Endothelial cell of umbilical vein (primary cell): Measurements from ENCODE around the gene CNTNAP2. TPM values are rescaled to one million over a fixed set of nuclear protein-coding genes. Genes with fewer than 3 reads are reported as not detected.

Experiments
- BruUV-seq: library from RNA; stranded (reverse); fragments of 400-500 nt; replicated peaks from 2 replicates; lab custom pipeline; 2021; lab: Mats Ljungman, UMichigan
- CTCF ChIA-PET: fragments of 300-600, 350-600 bp; sonication (Branson Sonifier 250); formaldehyde crosslinking; loops from one replicate; lab custom pipeline; 2021; ENCODE audit warnings: antibody characterized with exemption, inconsistent platforms; lab: Charles Lee
- POLR2A ChIA-PET: fragments of 300-600, 350-600 bp; sonication (Branson Sonifier 250); formaldehyde crosslinking; loops from one replicate; lab custom pipeline; 2021; ENCODE audit warnings: antibody characterized with exemption, inconsistent platforms; lab: Charles Lee
- DNase-seq: peaks from one replicate; pipeline ENCODE4 v3.0.0-alpha.2; 2011; ENCODE audit warnings: low read depth, low spot score
- FAIRE-seq: peaks from 2 replicates; lab custom pipeline; 2011; peaks lifted over from hg19 to GRCh38; lab: Jason Lieb, UNC
- H2AFZ ChIP-seq: 2 replicates; pipeline ENCODE4 v1.6.0; 2012; ENCODE audit warnings: low read depth, low read length, control low read depth, inconsistent platforms
- H3K27ac ChIP-seq: 2 replicates; pipeline ENCODE4 v1.5.1; 2011; ENCODE audit warnings: low read depth, mild to moderate bottlenecking, control low read depth, low read length, moderate library complexity; ENCODE audit not compliant: insufficient read depth
- H3K27me3 ChIP-seq, 2 experiments: 2 replicates each; pipeline versions ENCODE4 v1.6.0 to v1.6.1; 2011; ENCODE audit warnings: low read length in 2 of 2, mixed read lengths in 1 of 2; ENCODE audit not compliant: control insufficient read depth in 2 of 2, insufficient read depth in 2 of 2
- H3K36me3 ChIP-seq, 2 experiments: 2 replicates in 1 of 2; 3 replicates in 1 of 2; pipeline ENCODE4 v1.5.1; 2011; ENCODE audit warnings: low read length in 2 of 2, mild to moderate bottlenecking in 1 of 2, moderate library complexity in 1 of 2; ENCODE audit not compliant: control insufficient read depth in 2 of 2, insufficient read depth in 2 of 2; ENCODE audit errors: extremely low read depth in 1 of 2
- H3K4me1 ChIP-seq: 3 replicates; pipeline ENCODE4 v1.5.1; 2011; ENCODE audit warnings: mild to moderate bottlenecking, low read length; ENCODE audit not compliant: control insufficient read depth, insufficient read depth; ENCODE audit errors: extremely low read depth
- H3K4me2 ChIP-seq: 2 replicates; pipeline ENCODE4 v1.6.1; 2011; ENCODE audit warnings: low read length, control low read depth, mixed read lengths; ENCODE audit not compliant: insufficient read depth
- H3K4me3 ChIP-seq, 3 experiments: fragments of 200-600 bp in 1 of 3; sonication (generic), shearing (Covaris generic) in 1 of 3; replicated peaks in 1 of 3; 2 replicates each; pipeline ENCODE4 v1.5.1; 2011 to 2016; ENCODE audit warnings: control low read depth in 3 of 3, low read length in 3 of 3, mild to moderate bottlenecking in 2 of 3, inconsistent platforms in 1 of 3, low read depth in 1 of 3, moderate library complexity in 1 of 3; ENCODE audit not compliant: insufficient read depth in 1 of 3
- H3K79me2 ChIP-seq: 2 replicates; pipeline ENCODE4 v1.6.0; 2012; ENCODE audit warnings: low read length, inconsistent platforms; ENCODE audit not compliant: control insufficient read depth, insufficient read depth
- H3K9ac ChIP-seq: replicated peaks from 2 replicates; pipeline ENCODE3; 2011; ENCODE audit warnings: low read length, control low read depth; ENCODE audit not compliant: insufficient read depth; ENCODE audit errors: extremely low read depth
- H3K9me1 ChIP-seq: replicated peaks from 3 replicates; pipeline ENCODE4 v1.6.0; 2011; ENCODE audit warnings: mild to moderate bottlenecking, low read length; ENCODE audit not compliant: control insufficient read depth, insufficient read depth; ENCODE audit errors: extremely low read depth
- H3K9me3 ChIP-seq: replicated peaks from 2 replicates; pipeline ENCODE4 v1.5.1; 2012; ENCODE audit warnings: low read length, inconsistent platforms; ENCODE audit not compliant: control insufficient read depth, insufficient read depth
- H4K20me1 ChIP-seq: replicated peaks from 2 replicates; pipeline ENCODE3; 2011; ENCODE audit warnings: mild to moderate bottlenecking, low read length; ENCODE audit not compliant: control insufficient read depth, insufficient read depth; ENCODE audit errors: extremely low read depth
- CTCF ChIP-seq, 2 donors: IDR thresholded peaks; 1 replicate in 1 of 2; 2 replicates in 1 of 2; pipeline ENCODE4 v1.5.1; 2011; ENCODE audit warnings: low read length in 2 of 2, mild to moderate bottlenecking in 2 of 2, moderate library complexity in 2 of 2, control low read depth in 1 of 2, inconsistent platforms in 1 of 2, low read depth in 1 of 2; ENCODE audit not compliant: insufficient read depth in 1 of 2; ENCODE audit errors: extremely low read depth in 1 of 2
- EZH2 ChIP-seq: IDR thresholded peaks from 2 replicates; pipeline ENCODE4 v1.6.1; 2012; ENCODE audit warnings: borderline replicate concordance, low read depth, mild to moderate bottlenecking, moderate library complexity, low read length, inconsistent platforms; ENCODE audit not compliant: severe bottlenecking
- FOS ChIP-seq: IDR thresholded peaks from 2 replicates; pipeline ENCODE4 v1.6.1; 2011; ENCODE audit warnings: mild to moderate bottlenecking, low read length, moderate library complexity, borderline replicate concordance; ENCODE audit not compliant: insufficient read depth
- GATA2 ChIP-seq: IDR thresholded peaks from 2 replicates; pipeline ENCODE4 v1.7.0; 2011; ENCODE audit warnings: low read depth, mild to moderate bottlenecking, moderate library complexity, mixed read lengths, low read length; ENCODE audit not compliant: insufficient read length, insufficient read depth
- JUN ChIP-seq: IDR thresholded peaks from 2 replicates; pipeline ENCODE4 v1.6.1; 2011; ENCODE audit warnings: borderline replicate concordance, low read depth; ENCODE audit not compliant: insufficient read length, insufficient read depth
- MAX ChIP-seq: IDR thresholded peaks from 2 replicates; pipeline ENCODE4 v1.6.1; 2011; ENCODE audit not compliant: insufficient read depth, insufficient read length
- MYC ChIP-seq: IDR thresholded peaks from one replicate; pipeline ENCODE4 v1.6.1; 2011; ENCODE audit warnings: mild to moderate bottlenecking, low read depth, low read length
- POLR2A ChIP-seq: IDR thresholded peaks from 2 replicates; pipeline ENCODE4 v1.6.1; 2012; ENCODE audit warnings: low read depth, mild to moderate bottlenecking, control low read depth, low read length
- POLR2AphosphoS5 ChIP-seq: IDR thresholded peaks from 2 replicates; pipeline ENCODE4 v1.6.1; 2012; ENCODE audit warnings: low read depth, mild to moderate bottlenecking, control low read depth, low read length, moderate library complexity; ENCODE audit not compliant: insufficient read depth
- dilution Hi-C: fragments of 300-500 bp; cut with MboI; formaldehyde crosslinking; loops from one replicate; pipeline ENCODE4 v1.15.0; 2019; ENCODE audit warnings: low sequenced_read_pairs; ENCODE audit not compliant: extremely low pct_ligation_motif_present
- intact Hi-C: fragments of 100-400 bp; cut with micrococcal nuclease; formaldehyde crosslinking; loops from one replicate; pipeline ENCODE4 v1.10.0; 2022
- polyA plus RNA-seq, 4 experiments: library from polyadenylated mRNA; depleted of rRNA in 3 of 4; stranded (reverse) in 3 of 4; unstranded in 1 of 4; fragments of >200 nt; gene quantifications; 2 replicates each; pipeline versions ENCODE4 v1.2.1 to v1.2.3, GENCODE V29; 2011 to 2012; ENCODE audit warnings: missing spikeins in 1 of 4
- total RNA-seq: library from RNA; stranded (reverse); gene quantifications from 2 replicates; pipeline ENCODE4 v1.2.3, GENCODE V29; 2021

CNTNAP2 gene
- total and polyA plus RNA-seq, 2 donors (not counting 3 experiments of a cell fraction or from before 2014, with no cell fraction given) = not detected

GRCh38 chr7:147089051-147089461 is 972.5 kb downstream of the CNTNAP2 start:
- H3K9ac ChIP-seq = no peak overlapping the region
- intact Hi-C loops = no loop called here
- no TSS peak for BruUV-seq
- dilution Hi-C loops = no loop called here
- H3K79me2 ChIP-seq = no peaks in the 10 kb centered on the region
- no peaks in the 10 kb centered on the region for H3K9me3 ChIP-seq
- no peaks in the 10 kb centered on the region for H4K20me1 ChIP-seq
- POLR2A ChIA-PET = no interaction called here
- H3K36me3 ChIP-seq = no peaks in the 10 kb centered on the region
- no peaks in the 10 kb centered on the region for H3K9me1 ChIP-seq
- DNase-seq (no peak), FAIRE-seq (no peak)
- H3K27ac ChIP-seq = no peak overlapping the region
- no peak overlapping the region for H3K4me2 ChIP-seq
- H3K4me1 ChIP-seq = no peaks in the 10 kb centered on the region
- H3K27me3 ChIP-seq = no peaks in the 10 kb centered on the region
- no peak overlapping the region for H3K4me3 ChIP-seq
- CTCF ChIA-PET = no interaction called here
- TF ChIP-seq MYC (no peak), EZH2 (no peak), MAX (no peak), POLR2AphosphoS5 (no peak), JUN (no peak), GATA2 (no peak), FOS (no peak), POLR2A (no peak), CTCF (IDR thresholded peaks at IDR 0.05; ENCODE audit: extremely low read depth in 1 of 2, insufficient read depth in 1 of 2, low read depth in 1 of 2, low read length in 2 of 2) (no peak)
- H2AFZ ChIP-seq = no peak overlapping the region
